GM23248 (cell line): ENCODE results near the gene ANKRD30A. TPM values are rescaled to one million over a fixed set of nuclear protein-coding genes. Genes with fewer than 3 reads are reported as not detected.
"Not testable (repeated sequence)": the region's sequence is repeated elsewhere in the genome, so short reads cannot be mapped to it uniquely, and the experiment has no call there.

ENCODE experiments used
- DNase-seq: peaks from one replicate; pipeline ENCODE4 v3.0.0-alpha.2; 2015
- H2AFZ ChIP-seq: fragments of 200-600 bp; sonication (generic); 2 replicates; pipeline ENCODE4 v1.6.1; 2016; ENCODE audit warnings: antibody characterized with exemption
- H3F3A ChIP-seq: fragments of 200-600 bp; sonication (generic); 2 replicates; pipeline ENCODE4 v1.6.1; 2016; ENCODE audit warnings: mild to moderate bottlenecking, antibody characterized with exemption, mixed run types; ENCODE audit not compliant: insufficient read depth
- H3K27ac ChIP-seq: fragments of 200-600 bp; sonication (generic); 2 replicates; pipeline ENCODE4 v1.5.1; 2016; ENCODE audit warnings: mild to moderate bottlenecking
- H3K27me3 ChIP-seq: fragments of 200-600 bp; sonication (generic); replicated peaks from 2 replicates; pipeline ENCODE4 v1.6.1; 2016; ENCODE audit warnings: mild to moderate bottlenecking; ENCODE audit not compliant: insufficient read depth
- H3K36me3 ChIP-seq: fragments of 200-600 bp; sonication (generic); 2 replicates; pipeline ENCODE4 v1.6.1; 2016; ENCODE audit warnings: low read depth, mild to moderate bottlenecking
- H3K4me1 ChIP-seq: fragments of 200-600 bp; sonication (generic); 2 replicates; pipeline ENCODE4 v1.6.1; 2016; ENCODE audit warnings: mild to moderate bottlenecking; ENCODE audit not compliant: insufficient read depth
- H3K4me2 ChIP-seq: fragments of 200-600 bp; sonication (generic); one replicate; pipeline ENCODE4 v1.6.1; 2016; ENCODE audit warnings: mild to moderate bottlenecking; ENCODE audit not compliant: unreplicated experiment
- H3K4me3 ChIP-seq: fragments of 200-600 bp; sonication (generic); 2 replicates; pipeline ENCODE4 v1.5.1; 2016; ENCODE audit warnings: mild to moderate bottlenecking
- H3K79me2 ChIP-seq: fragments of 200-600 bp; sonication (generic); 2 replicates; pipeline ENCODE4 v1.6.1; 2016; ENCODE audit warnings: mild to moderate bottlenecking; ENCODE audit not compliant: insufficient read depth
- H3K9ac ChIP-seq: fragments of 200-600 bp; sonication (generic); 2 replicates; pipeline ENCODE4 v1.6.1; 2016; ENCODE audit warnings: mild to moderate bottlenecking
- H3K9me2 ChIP-seq: fragments of 200-600 bp; sonication (generic); 2 replicates; pipeline ENCODE4 v1.6.1; 2016; ENCODE audit warnings: mixed run types, mild to moderate bottlenecking, moderate library complexity; ENCODE audit not compliant: insufficient read depth
- H3K9me3 ChIP-seq: fragments of 200-600 bp; sonication (generic); one replicate; pipeline ENCODE4 v1.6.1; 2017; ENCODE audit warnings: low read depth
- H4K20me1 ChIP-seq: fragments of 200-600 bp; sonication (generic); 2 replicates; pipeline ENCODE4 v1.6.0; 2016; ENCODE audit not compliant: insufficient read depth
- EZH2 ChIP-seq: fragments of 200-600 bp; sonication (generic); IDR thresholded peaks from 2 replicates; pipeline ENCODE4 v1.6.1; 2018; ENCODE audit warnings: antibody characterized with exemption, mild to moderate bottlenecking; ENCODE audit not compliant: insufficient read depth, poor library complexity, severe bottlenecking
- EZH2phosphoT487 ChIP-seq: fragments of 200-600 bp; sonication (generic); IDR thresholded peaks from 2 replicates; pipeline ENCODE4 v1.6.1; 2018; ENCODE audit warnings: antibody characterized with exemption, moderate library complexity, mild to moderate bottlenecking, low read depth; ENCODE audit not compliant: insufficient read depth
- WGBS, 2 experiments: methylation state at CpG; one replicate each; pipeline ENCODE4 v1.1.6; 2015 to 2017; ENCODE audit warnings: low lambda C conversion rate in 2 of 2, low coverage in 1 of 2; ENCODE audit errors: missing lambda C conversion rate in 2 of 2; 5-methylcytosine and 5-hydroxymethylcytosine counted together
- in situ Hi-C: fragments of 300-500 bp; cut with MboI; formaldehyde crosslinking; loops from 2 replicates; pipeline ENCODE4 v1.15.0; 2020
- polyA plus RNA-seq: library from polyadenylated mRNA; unstranded; fragments of >200 nt; fragmentation: Nextera tagmentation; extraction: Ambion mirVana; gene quantifications from 2 replicates; pipeline ENCODE4 v1.2.1, GENCODE V29; 2016
- small RNA-seq: library from RNA; depleted of rRNA; stranded (forward); fragments of <200 nt; gene quantifications from one replicate; pipeline ENCODE3, GENCODE V24; 2014; ENCODE audit warnings: low read depth, low replicate concordance
- total RNA-seq: library from RNA; depleted of rRNA; stranded (reverse); fragments of >200 nt; shearing (Covaris generic); gene quantifications from 2 replicates; pipeline ENCODE4 v1.2.3, GENCODE V29; 2014

The ANKRD30A gene
- total and polyA plus RNA-seq, 2 experiments from 2014 or later: not detected

- Histone ChIP-seq H4K20me1 (no peaks in the 10 kb centered on the region), H3K9ac (no peak overlapping the region), H3K27me3 (no peaks in the 10 kb centered on the region), H3K79me2 (no peaks in the 10 kb centered on the region), H3K9me3 (no peaks in the 10 kb centered on the region), H3K27ac (no peak overlapping the region), H3K4me3 (no peak overlapping the region), H3K4me2 (no peak overlapping the region), H3K4me1 (no peaks in the 10 kb centered on the region), H2AFZ (no peak overlapping the region), H3K9me2 (no peaks in the 10 kb centered on the region), H3F3A (no peaks in the 10 kb centered on the region), H3K36me3 (no peaks in the 10 kb centered on the region)
- no peak for DNase-seq
- TF ChIP-seq EZH2phosphoT487 (no peak), EZH2 (no peak)
- in situ Hi-C loops: no loop called here
- WGBS, 2 experiments: 18 to 24% methylated on average over 3 of the region's 3 CpGs
These were observed 265.5 kb downstream of the ANKRD30A start for GRCh38 chr10:37390926-37391325.

DNA sequence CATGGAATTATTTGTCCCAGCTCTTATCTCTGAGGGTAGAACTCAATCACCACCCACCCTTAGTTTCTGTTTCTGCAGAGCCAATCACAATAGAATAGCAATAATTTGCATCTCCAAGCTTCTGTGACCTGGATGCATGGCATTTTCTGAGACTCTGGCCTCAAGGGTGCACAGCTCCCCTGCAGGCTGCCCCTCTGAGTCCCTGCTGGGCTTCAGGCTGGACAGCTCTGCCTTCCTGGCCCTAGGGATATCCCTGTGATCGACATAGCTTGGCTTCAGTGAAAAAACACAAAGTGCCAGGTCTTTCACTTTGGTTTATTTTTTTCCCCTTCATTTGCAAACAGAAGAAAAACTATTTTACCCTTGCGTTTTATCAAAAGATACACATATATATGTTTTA lies 275.4 kb downstream of the ANKRD30A start:
- H3K4me3 ChIP-seq, in situ Hi-C loops, H3F3A ChIP-seq, H3K9me3 ChIP-seq, H3K27ac ChIP-seq, DNase-seq, H4K20me1 ChIP-seq, H3K79me2 ChIP-seq, H3K27me3 ChIP-seq, H3K36me3 ChIP-seq, H3K9me2 ChIP-seq, H3K9ac ChIP-seq, H3K4me1 ChIP-seq, H2AFZ ChIP-seq, H3K4me2 ChIP-seq: not testable (repeated sequence)
- WGBS, 2 experiments: 13 to 25% methylated on average over 2 of the region's 2 CpGs

GRCh38 chr10:37401225-37401624 lies 275.8 kb downstream of the ANKRD30A start:
- no peaks in the 10 kb centered on the region for H3F3A ChIP-seq
- no peaks in the 10 kb centered on the region for H4K20me1 ChIP-seq
- DNase-seq: no peak
- no peaks in the 10 kb centered on the region for H3K9me2 ChIP-seq
- no peak overlapping the region for H3K4me2 ChIP-seq
- no peaks in the 10 kb centered on the region for H3K4me1 ChIP-seq
- no peaks in the 10 kb centered on the region for H3K36me3 ChIP-seq
- no peaks in the 10 kb centered on the region for H3K79me2 ChIP-seq
- H3K27ac ChIP-seq: no peak overlapping the region
- no peak overlapping the region for H2AFZ ChIP-seq
- WGBS, 2 experiments: 6 to 8% methylated on average over 3 of the region's 3 CpGs
- no peaks in the 10 kb centered on the region for H3K27me3 ChIP-seq
- no peak overlapping the region for H3K9ac ChIP-seq
- no peak overlapping the region for H3K4me3 ChIP-seq
- TF ChIP-seq EZH2 (no peak), EZH2phosphoT487 (no peak)
- in situ Hi-C loops: no loop called here
- peaks cover 3% of the 10 kb centered on the region for H3K9me3 ChIP-seq

GRCh38 chr10:37403776-37404175 lies 278.4 kb downstream of the ANKRD30A start:
- H3K36me3 ChIP-seq: no peaks in the 10 kb centered on the region
- in situ Hi-C loops: no loop called here
- no peak overlapping the region for H2AFZ ChIP-seq
- H3K4me1 ChIP-seq: no peaks in the 10 kb centered on the region
- 17 to 20% methylated on average over 2 of the region's 2 CpGs for WGBS, 2 experiments
- H3K27ac ChIP-seq: no peak overlapping the region
- no peaks in the 10 kb centered on the region for H3F3A ChIP-seq
- H3K79me2 ChIP-seq: no peaks in the 10 kb centered on the region
- H3K27me3 ChIP-seq: no peaks in the 10 kb centered on the region
- H3K9me2 ChIP-seq: no peaks in the 10 kb centered on the region
- no peaks in the 10 kb centered on the region for H4K20me1 ChIP-seq
- TF ChIP-seq EZH2phosphoT487: no peak
- TF ChIP-seq EZH2: no peak
- H3K9ac ChIP-seq: no peak overlapping the region
- DNase-seq: no peak
- H3K4me2 ChIP-seq: no peak overlapping the region
- H3K4me3 ChIP-seq: no peak overlapping the region
- peaks cover 3% of the 10 kb centered on the region for H3K9me3 ChIP-seq

Small RNA genes within 50 kb of the gene (small RNA-seq; reads per million reads assigned to genes)
- gene RF00019 (not detected), gene RN7SL314P (not detected), gene RNU6-811P (not detected)
